Measurements from ENCODE around the gene TMEM37. TPM values are rescaled to one million over a fixed set of nuclear protein-coding genes. Genes with fewer than 3 reads are reported as not detected.

The TMEM37 gene
- total RNA-seq, 1 experiment from 2014 or later: not detected

DNA sequence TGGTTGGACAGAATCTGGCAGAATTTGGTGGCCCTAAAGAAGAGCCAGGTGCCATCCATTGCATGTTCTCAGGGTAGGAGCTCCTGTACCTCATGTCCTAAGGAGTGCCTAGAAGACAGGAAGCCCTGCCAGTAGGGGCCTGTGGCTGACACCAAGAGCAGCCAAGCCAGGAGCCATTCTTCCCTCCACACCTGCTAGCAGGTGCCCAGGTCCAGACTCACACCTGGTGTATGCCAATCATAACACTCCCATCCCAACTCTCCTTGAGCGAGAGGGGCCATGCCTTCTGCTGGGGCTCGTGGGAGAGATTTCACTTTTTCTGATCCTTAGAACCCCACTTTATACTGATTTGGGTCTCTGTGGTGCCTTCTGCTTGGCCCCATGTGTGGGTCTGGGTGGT lies 26.5 kb upstream of the TMEM37 start:
- no peak overlapping the region for H3K4me3 ChIP-seq
- no peaks in the 10 kb centered on the region for H3K9me3 ChIP-seq (replicated peaks)
- no peaks in the 10 kb centered on the region for H3K36me3 ChIP-seq
- no peaks in the 10 kb centered on the region for H3K4me1 ChIP-seq (replicated peaks)
- H3K27ac ChIP-seq: no peak overlapping the region
- no peak for DNase-seq (ENCODE audit: low read depth in 1 of 2, low spot score in 2 of 2)
- H3K27me3 ChIP-seq (replicated peaks): peaks cover 6% of the 10 kb centered on the region; the same call in 1 of the 2 replicates

DNA sequence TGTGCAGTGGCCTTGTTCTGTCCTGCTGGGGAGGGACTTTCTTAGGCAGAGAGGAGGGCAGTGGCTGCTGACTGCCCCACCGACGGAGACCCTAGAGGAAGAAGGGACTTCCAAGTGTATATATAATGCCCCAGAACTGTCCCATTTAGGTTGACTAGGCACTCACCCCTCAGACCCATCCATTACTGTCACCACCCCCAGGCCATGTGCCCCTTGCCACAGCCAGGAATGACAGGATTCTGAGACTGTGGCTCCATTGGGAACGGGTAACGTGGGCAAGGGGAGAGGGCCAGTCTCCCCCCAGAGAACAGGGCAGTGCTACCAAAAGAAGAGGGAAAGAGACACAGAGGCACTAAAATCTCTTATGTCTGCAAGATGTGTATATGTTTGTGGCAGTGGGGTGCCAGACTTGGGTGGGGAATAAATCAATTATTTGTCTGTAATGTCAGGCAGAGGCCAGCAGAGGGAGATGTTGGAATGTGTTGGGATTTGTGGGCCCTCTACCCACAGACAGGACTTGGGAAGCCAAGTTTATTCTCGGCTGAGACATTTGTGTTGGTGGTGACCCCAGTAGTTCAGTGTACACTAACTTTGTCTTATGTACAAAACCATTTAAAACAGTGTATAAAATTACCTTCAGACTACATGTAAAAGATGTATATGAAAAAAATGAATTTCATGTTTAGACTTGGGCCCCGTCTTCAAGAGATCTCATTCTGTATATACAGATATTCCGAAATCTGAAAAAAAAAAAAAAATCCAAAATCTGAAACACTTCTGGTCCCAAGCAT lies 24.0 kb upstream of the TMEM37 start:
- DNase-seq (ENCODE audit: low read depth in 1 of 2, low spot score in 2 of 2): peak in 1 of 2 experiments; percentile 48

DNA sequence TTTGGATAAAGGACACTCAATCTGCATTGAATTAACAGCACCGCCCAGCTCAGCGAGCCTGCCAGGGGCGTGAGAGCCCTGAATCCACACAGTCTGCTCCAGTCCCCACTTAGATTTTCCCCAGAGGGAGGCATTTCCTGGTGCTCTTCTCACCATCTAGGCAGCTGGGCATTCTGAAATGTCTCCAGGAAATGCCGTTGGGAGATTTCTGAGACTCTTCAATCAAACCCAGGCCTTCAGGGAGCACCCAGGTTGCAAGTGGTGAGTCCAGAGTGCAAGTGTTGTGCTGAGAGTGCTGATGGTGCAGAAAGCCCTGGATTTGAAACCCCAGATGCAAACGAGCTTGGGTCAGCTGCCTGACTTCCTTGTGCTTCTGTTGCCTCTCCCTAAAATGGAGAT lies 23.4 kb upstream of the TMEM37 start:
- H3K9me3 ChIP-seq (replicated peaks): no peaks in the 10 kb centered on the region
- H3K27ac ChIP-seq: no peak overlapping the region
- DNase-seq (ENCODE audit: low read depth in 1 of 2, low spot score in 2 of 2): no peak
- H3K4me1 ChIP-seq (replicated peaks): no peaks in the 10 kb centered on the region
- 0 out of 2 replicates have a peak, but pooled peaks cover 6% of the 10 kb centered on the region for H3K27me3 ChIP-seq (replicated peaks)
- no peak overlapping the region for H3K4me3 ChIP-seq
- H3K36me3 ChIP-seq: no peaks in the 10 kb centered on the region

More for the DNA sequence above, 24.0 kb upstream of the TMEM37 start:
- Histone ChIP-seq H3K4me3 (no peak overlapping the region), H3K36me3 (no peaks in the 10 kb centered on the region), H3K27ac (no peak overlapping the region), H3K9me3 (replicated peaks) (no peaks in the 10 kb centered on the region), H3K27me3 (replicated peaks) (0 out of 2 replicates have a peak, but pooled peaks cover 6% of the 10 kb centered on the region), H3K4me1 (replicated peaks) (no peaks in the 10 kb centered on the region)

DNA sequence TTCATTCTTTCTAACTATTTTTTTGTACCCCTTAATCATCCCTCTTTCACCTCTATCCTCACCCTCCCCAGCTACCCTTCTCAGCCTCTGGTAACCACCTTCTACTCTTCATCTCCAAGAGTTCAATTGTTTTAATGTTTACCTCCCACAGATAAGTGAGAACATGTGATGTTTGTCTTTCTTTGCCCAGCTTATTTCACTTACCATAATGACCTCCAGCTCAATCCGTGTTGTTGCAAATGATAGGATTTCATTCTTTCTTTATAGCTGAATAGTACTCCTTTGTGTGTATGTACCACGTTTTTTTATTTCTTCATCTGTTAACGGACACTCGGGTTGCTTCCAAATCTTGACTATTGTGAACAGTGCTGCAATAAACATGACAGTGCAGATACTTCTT lies 22.1 kb upstream of the TMEM37 start:
- no peak for DNase-seq (ENCODE audit: low read depth in 1 of 2, low spot score in 2 of 2)
- Histone ChIP-seq H3K27me3 (replicated peaks) (0 out of 2 replicates have a peak, but pooled peaks cover 11% of the 10 kb centered on the region), H3K4me3 (no peak overlapping the region), H3K27ac (no peak overlapping the region), H3K4me1 (replicated peaks) (no peaks in the 10 kb centered on the region), H3K9me3 (replicated peaks) (no peaks in the 10 kb centered on the region), H3K36me3 (no peaks in the 10 kb centered on the region)

DNA sequence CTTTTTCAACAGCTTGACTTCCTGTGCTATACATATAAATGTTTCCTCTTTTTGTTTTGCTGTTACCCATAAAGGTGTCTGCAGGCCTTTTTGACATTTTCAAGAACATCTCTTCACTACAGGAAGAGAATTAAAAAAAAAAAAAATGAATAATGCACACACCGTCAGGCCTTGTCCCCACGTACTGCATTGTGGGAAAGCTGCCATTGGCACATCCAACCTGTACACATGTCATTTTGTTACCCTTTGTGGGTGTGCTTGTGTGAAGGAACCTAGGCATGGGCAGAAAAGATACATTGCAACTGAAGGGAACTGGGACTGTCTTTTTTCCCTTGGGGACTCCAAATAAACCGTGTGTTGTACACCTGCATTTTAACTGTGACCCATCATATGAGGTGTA lies 16.8 kb upstream of the TMEM37 start:
- H3K36me3 ChIP-seq: no peaks in the 10 kb centered on the region
- peaks cover 5% of the 10 kb centered on the region; the same call in 1 of the 2 replicates for H3K27me3 ChIP-seq (replicated peaks)
- DNase-seq (ENCODE audit: low read depth in 1 of 2, low spot score in 2 of 2): no peak
- H3K27ac ChIP-seq: no peak overlapping the region
- H3K4me3 ChIP-seq: no peak overlapping the region
- H3K9me3 ChIP-seq (replicated peaks): no peaks in the 10 kb centered on the region
- no peaks in the 10 kb centered on the region for H3K4me1 ChIP-seq (replicated peaks)

DNA sequence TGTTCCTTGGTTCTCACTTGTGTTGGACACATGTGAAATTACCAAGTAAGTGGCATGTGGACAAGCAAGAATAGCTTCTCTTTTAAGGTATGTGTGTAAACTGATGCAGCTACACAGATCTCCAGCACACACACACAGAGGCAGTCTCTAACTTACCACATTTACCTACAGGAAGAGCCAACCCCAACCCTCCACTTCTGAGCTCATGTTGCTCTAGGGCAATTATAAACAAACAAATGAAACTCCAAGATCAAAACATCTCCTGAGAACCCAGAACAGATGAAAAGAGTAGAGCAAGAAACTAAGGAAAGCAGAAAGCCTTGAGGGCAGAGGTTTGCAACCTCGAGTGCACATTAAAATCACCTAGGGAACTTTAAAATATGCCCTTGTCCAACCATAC lies 16.0 kb upstream of the TMEM37 start:
- Histone ChIP-seq H3K27ac (no peak overlapping the region), H3K4me3 (no peak overlapping the region), H3K9me3 (replicated peaks) (no peaks in the 10 kb centered on the region), H3K36me3 (no peaks in the 10 kb centered on the region), H3K27me3 (replicated peaks) (peaks cover 5% of the 10 kb centered on the region; the same call in 1 of the 2 replicates), H3K4me1 (replicated peaks) (no peaks in the 10 kb centered on the region)
- no peak for DNase-seq (ENCODE audit: low read depth in 1 of 2, low spot score in 2 of 2)

DNA sequence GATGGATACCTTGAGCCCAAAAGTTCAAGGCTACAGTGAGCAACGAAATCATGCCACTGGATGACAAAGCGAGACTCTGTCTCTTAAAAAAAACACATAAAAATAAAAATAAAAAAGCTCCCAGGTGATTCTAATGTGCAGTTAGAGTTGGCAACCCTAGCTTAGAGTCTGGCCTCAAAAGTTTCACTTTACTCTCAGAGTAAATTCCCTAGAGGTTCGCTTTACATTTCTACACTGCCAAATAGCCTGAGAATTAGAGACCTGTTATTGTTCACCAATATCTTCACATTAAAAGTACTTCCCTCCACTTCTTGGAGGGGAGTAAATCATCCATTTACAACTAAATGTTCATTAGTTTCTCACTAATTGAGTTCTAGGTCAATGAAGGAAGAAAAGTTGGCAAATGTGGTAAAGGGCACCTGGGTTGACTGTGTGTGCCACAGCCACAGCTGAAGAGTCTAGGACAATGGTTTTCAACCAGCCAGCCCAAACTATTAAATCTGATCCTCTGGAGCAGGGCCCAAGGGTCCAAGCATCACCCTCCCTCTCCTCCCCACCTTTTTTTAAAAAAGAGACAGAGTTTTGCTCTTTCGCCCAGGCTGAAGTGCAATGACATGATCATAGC lies 15.2 kb upstream of the TMEM37 start:
- DNase-seq (ENCODE audit: low read depth in 1 of 2, low spot score in 2 of 2): no peak
- Histone ChIP-seq H3K36me3 (no peaks in the 10 kb centered on the region), H3K4me1 (replicated peaks) (no peaks in the 10 kb centered on the region), H3K27me3 (replicated peaks) (peaks cover 5% of the 10 kb centered on the region; the same call in 1 of the 2 replicates), H3K27ac (no peak overlapping the region), H3K9me3 (replicated peaks) (no peaks in the 10 kb centered on the region), H3K4me3 (no peak overlapping the region)

DNA sequence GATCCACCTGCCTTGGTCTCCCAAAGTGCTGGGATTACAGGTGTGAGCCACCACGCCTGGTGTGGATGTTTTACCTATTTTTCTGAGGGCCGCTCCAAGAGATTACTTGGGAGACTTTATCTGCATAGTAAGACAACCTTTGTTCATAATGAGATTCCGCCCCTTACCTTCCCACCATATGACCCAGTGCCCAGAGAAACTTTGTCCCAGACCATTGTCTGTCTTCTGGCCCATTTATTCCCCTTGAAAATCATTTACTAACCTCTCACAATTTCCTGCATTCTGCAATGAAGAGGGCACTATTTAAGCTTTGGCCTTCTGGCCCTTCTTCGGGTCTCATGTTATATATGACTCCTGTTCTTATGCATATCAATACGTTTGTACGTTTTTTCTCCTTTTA lies 13.7 kb upstream of the TMEM37 start:
- Histone ChIP-seq H3K4me1 (replicated peaks) (no peaks in the 10 kb centered on the region), H3K27ac (no peak overlapping the region), H3K27me3 (replicated peaks) (peaks cover 10% of the 10 kb centered on the region; the same call in 1 of the 2 replicates), H3K36me3 (no peaks in the 10 kb centered on the region), H3K9me3 (replicated peaks) (no peaks in the 10 kb centered on the region), H3K4me3 (no peak overlapping the region)
- no peak for DNase-seq (ENCODE audit: low read depth in 1 of 2, low spot score in 2 of 2)

DNA sequence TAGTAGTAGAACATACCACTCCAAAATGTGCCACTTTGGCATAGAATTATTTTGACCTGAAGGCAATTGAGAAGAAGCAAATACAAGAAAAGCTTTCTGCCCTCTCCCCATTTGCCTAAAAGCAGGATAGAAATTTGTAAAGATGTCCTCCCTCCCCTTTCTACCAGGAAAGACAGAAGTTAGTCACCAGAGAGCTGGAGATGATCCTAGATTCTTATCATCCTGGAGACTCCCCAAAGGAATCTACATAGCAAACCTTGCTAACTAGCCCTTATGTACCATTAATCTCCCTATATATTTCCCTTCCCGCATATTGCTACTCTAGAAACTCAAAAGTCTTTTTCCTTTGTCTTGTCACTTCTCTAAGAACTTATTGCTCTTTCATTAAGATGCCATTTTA lies 12.6 kb upstream of the TMEM37 start:
- H3K36me3 ChIP-seq: no peaks in the 10 kb centered on the region
- no peaks in the 10 kb centered on the region for H3K4me1 ChIP-seq (replicated peaks)
- peaks cover 5% of the 10 kb centered on the region; the same call in 1 of the 2 replicates for H3K27me3 ChIP-seq (replicated peaks)
- H3K27ac ChIP-seq: no peak overlapping the region
- H3K4me3 ChIP-seq: no peak overlapping the region
- H3K9me3 ChIP-seq (replicated peaks): no peaks in the 10 kb centered on the region
- DNase-seq (ENCODE audit: low read depth in 1 of 2, low spot score in 2 of 2): no peak

DNA sequence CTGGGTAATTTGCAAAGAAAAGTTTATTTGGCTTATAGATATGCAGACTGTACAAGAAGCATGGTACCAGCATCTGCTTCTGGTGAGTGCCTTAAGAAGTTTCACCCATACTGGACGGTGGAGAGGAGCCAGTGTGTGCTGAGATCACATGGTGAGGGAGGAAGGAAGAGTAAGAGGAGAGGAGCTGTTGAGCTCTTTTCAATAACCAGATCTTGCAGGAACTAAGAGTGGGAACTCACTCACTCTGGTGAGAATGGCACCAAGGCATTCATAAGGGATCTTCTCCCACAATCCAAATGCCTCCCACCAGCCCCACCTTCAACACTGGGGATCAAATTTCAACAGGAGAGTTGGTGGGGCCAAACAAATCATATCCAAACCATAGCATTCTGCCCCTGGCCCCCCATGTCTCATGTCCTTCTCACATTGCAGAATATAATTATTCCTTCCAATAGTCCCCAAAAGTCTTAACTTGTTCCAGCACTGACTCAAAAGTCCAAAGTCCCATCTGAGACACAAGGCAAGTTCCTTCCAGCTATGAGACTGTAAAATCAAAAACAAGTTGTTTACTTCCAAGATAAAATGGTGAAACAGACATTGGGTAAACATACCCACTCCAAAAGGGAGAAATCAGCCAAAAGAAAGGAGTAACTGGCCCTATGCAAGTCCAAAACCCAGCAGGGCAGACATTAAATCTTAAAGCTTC lies 11.7 kb upstream of the TMEM37 start:
- Histone ChIP-seq H3K4me1 (replicated peaks) (no peaks in the 10 kb centered on the region), H3K27ac (no peak overlapping the region), H3K9me3 (replicated peaks) (no peaks in the 10 kb centered on the region), H3K27me3 (replicated peaks) (peaks cover 5% of the 10 kb centered on the region), H3K4me3 (no peak overlapping the region), H3K36me3 (no peaks in the 10 kb centered on the region)
- no peak for DNase-seq (ENCODE audit: low read depth in 1 of 2, low spot score in 2 of 2)

DNA sequence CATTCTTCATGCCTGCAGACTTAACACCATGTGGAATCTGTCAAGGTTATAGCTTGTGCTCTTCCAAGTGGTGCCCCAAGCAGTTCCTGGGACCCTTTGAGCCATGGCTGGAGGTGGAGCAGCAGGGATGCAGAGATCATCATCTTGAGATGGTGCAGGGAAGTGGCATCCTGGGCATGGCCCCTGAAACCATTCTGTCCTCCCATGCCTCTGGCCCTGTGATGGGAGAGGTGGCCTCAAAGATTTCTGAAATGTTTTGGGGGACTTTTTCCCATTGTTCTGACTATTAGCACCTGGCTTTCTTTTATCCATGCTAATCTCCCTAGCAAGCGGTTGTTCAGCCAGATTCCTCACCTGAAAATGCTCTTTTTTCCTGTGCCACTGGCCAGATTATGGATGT lies 10.3 kb upstream of the TMEM37 start:
- Histone ChIP-seq H3K4me3 (no peak overlapping the region), H3K36me3 (no peaks in the 10 kb centered on the region), H3K9me3 (replicated peaks) (no peaks in the 10 kb centered on the region), H3K27me3 (replicated peaks) (peaks cover 5% of the 10 kb centered on the region), H3K4me1 (replicated peaks) (no peaks in the 10 kb centered on the region), H3K27ac (no peak overlapping the region)
- DNase-seq (ENCODE audit: low read depth in 1 of 2, low spot score in 2 of 2): no peak

DNA sequence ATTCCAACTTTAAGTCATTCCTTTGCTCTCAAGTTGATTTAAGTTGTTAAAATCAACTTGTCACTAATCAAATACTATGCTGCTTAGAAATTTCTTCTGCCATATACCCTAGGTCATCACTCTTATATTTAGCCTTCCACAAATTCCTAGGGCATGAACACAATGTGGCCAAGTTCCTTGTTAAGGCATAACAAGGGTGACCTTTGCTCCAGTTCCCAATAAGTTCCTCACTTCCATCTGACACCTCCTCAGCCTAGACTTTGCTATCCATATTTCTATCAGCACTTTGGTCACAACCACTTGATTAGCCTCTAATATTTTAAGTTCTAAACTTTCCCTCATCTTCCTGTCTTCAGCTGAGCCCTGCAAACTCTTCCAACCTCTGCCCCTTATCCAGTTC lies 9.9 kb upstream of the TMEM37 start:
- DNase-seq (ENCODE audit: low read depth in 1 of 2, low spot score in 2 of 2): no peak
- H3K36me3 ChIP-seq: no peaks in the 10 kb centered on the region

DNA sequence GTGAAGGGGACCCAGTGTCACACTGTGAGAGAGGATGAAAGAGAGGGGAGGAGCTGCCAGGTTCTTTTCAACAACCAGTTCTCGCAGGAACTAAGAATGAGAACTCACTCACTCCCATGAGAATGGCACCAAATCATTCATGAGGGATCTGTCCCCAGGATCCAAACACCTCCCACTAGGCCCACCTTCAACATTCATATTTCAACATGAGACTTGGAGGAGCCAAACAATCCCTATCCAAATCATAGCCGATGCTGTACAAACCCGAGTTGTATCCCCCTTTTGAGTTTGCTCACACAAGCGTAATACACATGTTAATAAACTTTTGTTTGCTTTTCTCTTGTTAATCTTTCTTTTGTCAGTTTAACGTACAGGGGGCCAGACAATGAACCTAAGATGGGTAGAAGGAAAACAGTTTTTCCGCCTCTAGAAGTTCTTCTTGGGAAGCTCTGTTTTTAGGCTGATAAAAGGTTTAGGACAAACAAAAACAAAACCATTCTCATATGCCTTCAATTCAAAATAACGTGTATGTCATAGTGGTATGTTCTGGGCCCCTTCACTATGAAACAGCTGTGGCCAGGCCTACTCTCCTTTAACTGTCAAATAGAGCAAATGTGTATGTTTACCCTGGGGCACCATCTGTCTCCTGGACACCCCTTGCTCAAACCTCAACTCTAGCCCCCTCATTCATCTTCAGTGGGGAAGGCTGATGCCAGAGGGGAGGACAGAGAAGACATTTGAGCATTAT lies 9.1 kb upstream of the TMEM37 start:
- Histone ChIP-seq H3K4me3 (no peak overlapping the region), H3K27me3 (replicated peaks) (peaks cover 5% of the 10 kb centered on the region), H3K4me1 (replicated peaks) (no peaks in the 10 kb centered on the region), H3K27ac (no peak overlapping the region), H3K36me3 (no peaks in the 10 kb centered on the region), H3K9me3 (replicated peaks) (no peaks in the 10 kb centered on the region)
- no peak for DNase-seq (ENCODE audit: low read depth in 1 of 2, low spot score in 2 of 2)

More for the DNA sequence above, 9.9 kb upstream of the TMEM37 start:
- Histone ChIP-seq H3K4me3 (no peak overlapping the region), H3K27ac (no peak overlapping the region), H3K27me3 (replicated peaks) (peaks cover 5% of the 10 kb centered on the region), H3K9me3 (replicated peaks) (no peaks in the 10 kb centered on the region), H3K4me1 (replicated peaks) (no peaks in the 10 kb centered on the region)

Data from SJSA1 (cell line).